Skeletal muscle tissue (tissue), 4 donors: Measurements from ENCODE around the gene TC2N. TPM values are rescaled to one million over a fixed set of nuclear protein-coding genes. Genes with fewer than 3 reads are reported as not detected.
"Not testable (repeated sequence)": the region's sequence is repeated elsewhere in the genome, so short reads cannot be mapped to it uniquely, and the experiment has no call there.

Experiments
- H3K27ac ChIP-seq: one replicate; pipeline ENCODE4 v1.7.0; 2013; ENCODE audit warnings: mild to moderate bottlenecking, low read depth, low read length, inconsistent platforms
- H3K27me3 ChIP-seq, 3 donors: one replicate each; pipeline ENCODE4 v1.7.0; 2013; ENCODE audit warnings: low read length in 3 of 3; ENCODE audit not compliant: control insufficient read depth in 3 of 3, insufficient read depth in 3 of 3
- H3K36me3 ChIP-seq, 3 donors: one replicate each; pipeline ENCODE4 v1.7.0; 2013; ENCODE audit warnings: low read length in 3 of 3; ENCODE audit not compliant: control insufficient read depth in 3 of 3, insufficient read depth in 3 of 3
- H3K4me1 ChIP-seq, 3 donors: one replicate each; pipeline ENCODE4 v1.7.0; 2013; ENCODE audit warnings: low read length in 3 of 3, mild to moderate bottlenecking in 3 of 3; ENCODE audit not compliant: control insufficient read depth in 3 of 3, insufficient read depth in 3 of 3
- H3K4me3 ChIP-seq, 3 donors: one replicate each; pipeline ENCODE4 v1.7.0; 2013; ENCODE audit warnings: low read length in 3 of 3
- H3K9ac ChIP-seq, 3 donors: one replicate each; pipeline ENCODE4 v1.7.0; 2013; ENCODE audit warnings: low read length in 3 of 3, mild to moderate bottlenecking in 3 of 3, moderate library complexity in 2 of 3, low read depth in 1 of 3
- H3K9me3 ChIP-seq, 3 donors: one replicate each; pipeline ENCODE4 v1.7.0; 2013; ENCODE audit warnings: low read length in 3 of 3; ENCODE audit not compliant: control insufficient read depth in 3 of 3
- total RNA-seq: library from RNA; depleted of rRNA; stranded (reverse); fragments of >200 nt; gene quantifications from one replicate; pipeline ENCODE4 v1.2.3, GENCODE V29; 2014
- donor health status: Osteomylitis.

Gene TC2N
- total RNA-seq, 1 donor from 2014 or later = 5.7 TPM

DNA sequence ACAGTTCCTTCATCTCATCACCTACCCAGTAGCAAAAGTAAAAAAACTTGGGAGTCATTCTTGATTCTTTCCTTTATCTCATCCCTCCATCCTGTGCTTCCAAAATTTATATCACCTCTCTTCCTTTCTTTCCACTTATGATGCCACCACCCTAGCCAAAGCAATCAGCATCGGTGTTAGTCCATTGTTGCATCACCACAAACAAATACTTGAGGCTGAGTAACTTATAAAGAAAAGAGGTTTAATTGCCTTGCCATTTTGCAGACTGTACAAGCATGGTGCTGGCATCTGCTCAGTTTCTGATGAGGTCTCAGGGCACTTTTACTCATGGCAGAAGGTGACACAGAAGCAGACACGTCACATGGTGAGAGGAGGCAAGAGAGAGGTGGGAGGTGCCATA, 115.6 kb downstream of the TC2N start:
- no peak overlapping the region for H3K27ac ChIP-seq

DNA sequence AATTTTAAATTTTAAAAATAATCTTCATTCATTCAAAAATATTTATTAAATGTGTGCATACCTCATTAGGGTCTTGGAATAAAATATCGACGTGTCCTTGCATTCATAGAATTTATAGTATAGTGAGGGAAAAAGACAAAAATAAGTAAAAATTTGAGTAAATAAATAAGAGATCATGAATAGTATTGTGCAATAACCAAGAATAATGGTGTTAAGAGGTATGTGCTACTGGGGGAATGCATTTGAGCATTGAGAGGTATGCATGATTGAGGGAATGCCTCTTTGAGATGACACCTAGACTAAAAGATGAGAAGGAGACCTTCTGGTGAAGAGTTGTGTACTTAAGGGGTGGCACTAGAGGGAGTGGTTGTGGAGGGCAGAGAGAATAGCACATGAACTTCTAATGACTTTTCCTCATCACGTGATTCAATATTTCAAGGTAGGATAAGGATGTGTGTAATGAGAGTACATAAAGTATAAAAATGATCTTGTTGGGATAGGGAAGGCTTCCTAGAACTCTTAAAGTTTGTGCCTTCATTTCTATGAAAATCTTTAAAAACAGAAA, 116.6 kb downstream of the TC2N start:
- H3K27me3 ChIP-seq = no peaks in the 10 kb centered on the region
- no peaks in the 10 kb centered on the region for H3K9me3 ChIP-seq
- H3K27ac ChIP-seq = no peak overlapping the region
- no peak overlapping the region for H3K9ac ChIP-seq
- H3K4me3 ChIP-seq = no peak overlapping the region
- H3K36me3 ChIP-seq = no peaks in the 10 kb centered on the region
- no peaks in the 10 kb centered on the region for H3K4me1 ChIP-seq

More for the DNA sequence above, 115.6 kb downstream of the TC2N start:
- Histone ChIP-seq H3K27me3 (no peaks in the 10 kb centered on the region), H3K9ac (no peak overlapping the region), H3K9me3 (no peaks in the 10 kb centered on the region), H3K4me1 (no peaks in the 10 kb centered on the region), H3K36me3 (no peaks in the 10 kb centered on the region), H3K4me3 (no peak overlapping the region)

GRCh38 chr14:91749868-91750267, 117.5 kb downstream of the TC2N start:
- no peaks in the 10 kb centered on the region for H3K4me1 ChIP-seq

GRCh38 chr14:91748049-91748448, 119.3 kb downstream of the TC2N start:
- Histone ChIP-seq H3K27me3 (no peaks in the 10 kb centered on the region), H3K36me3 (no peaks in the 10 kb centered on the region), H3K9me3 (no peaks in the 10 kb centered on the region), H3K4me3 (no peak overlapping the region), H3K27ac (no peak overlapping the region), H3K4me1 (no peaks in the 10 kb centered on the region), H3K9ac (no peak overlapping the region)

More at GRCh38 chr14:91749868-91750267, 117.5 kb downstream of the TC2N start:
- Histone ChIP-seq H3K9ac (no peak overlapping the region), H3K27ac (no peak overlapping the region), H3K27me3 (no peaks in the 10 kb centered on the region), H3K4me3 (no peak overlapping the region), H3K9me3 (no peaks in the 10 kb centered on the region), H3K36me3 (no peaks in the 10 kb centered on the region)

GRCh38 chr14:91745344-91745743, 122.0 kb downstream of the TC2N start:
- Histone ChIP-seq H3K4me3 (no peak overlapping the region), H3K27ac (no peak overlapping the region), H3K36me3 (no peaks in the 10 kb centered on the region), H3K9ac (no peak overlapping the region), H3K4me1 (no peaks in the 10 kb centered on the region), H3K9me3 (no peaks in the 10 kb centered on the region), H3K27me3 (no peaks in the 10 kb centered on the region)

DNA sequence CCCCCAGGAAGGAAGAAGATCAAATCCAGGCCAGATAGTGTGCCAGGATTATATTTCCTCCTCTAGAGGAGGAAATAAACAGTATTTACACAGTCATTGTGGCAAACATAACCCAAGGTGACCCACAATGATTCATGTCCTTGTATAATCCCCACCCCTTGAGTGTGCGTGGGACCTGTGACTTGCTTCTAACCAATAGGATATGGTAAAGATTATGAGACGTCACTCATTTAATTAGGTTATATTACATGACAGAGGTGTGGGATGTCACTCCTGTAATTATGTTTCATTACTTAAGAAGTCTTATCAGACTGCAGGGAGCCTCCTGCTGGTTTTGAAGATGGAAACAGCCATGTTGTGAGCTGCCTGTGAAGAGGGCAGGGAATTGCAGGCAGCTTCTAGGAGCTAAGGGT, 123.3 kb downstream of the TC2N start:
- Histone ChIP-seq H3K27me3 (no peaks in the 10 kb centered on the region), H3K4me3 (no peak overlapping the region), H3K4me1 (no peaks in the 10 kb centered on the region), H3K9ac (no peak overlapping the region), H3K36me3 (no peaks in the 10 kb centered on the region), H3K27ac (no peak overlapping the region), H3K9me3 (no peaks in the 10 kb centered on the region)

GRCh38 chr14:91743305-91743653, 124.1 kb downstream of the TC2N start:
- no peaks in the 10 kb centered on the region for H3K9me3 ChIP-seq
- H3K4me3 ChIP-seq = no peak overlapping the region
- no peaks in the 10 kb centered on the region for H3K4me1 ChIP-seq
- no peak overlapping the region for H3K9ac ChIP-seq
- H3K27ac ChIP-seq = no peak overlapping the region
- no peaks in the 10 kb centered on the region for H3K36me3 ChIP-seq
- no peaks in the 10 kb centered on the region for H3K27me3 ChIP-seq

DNA sequence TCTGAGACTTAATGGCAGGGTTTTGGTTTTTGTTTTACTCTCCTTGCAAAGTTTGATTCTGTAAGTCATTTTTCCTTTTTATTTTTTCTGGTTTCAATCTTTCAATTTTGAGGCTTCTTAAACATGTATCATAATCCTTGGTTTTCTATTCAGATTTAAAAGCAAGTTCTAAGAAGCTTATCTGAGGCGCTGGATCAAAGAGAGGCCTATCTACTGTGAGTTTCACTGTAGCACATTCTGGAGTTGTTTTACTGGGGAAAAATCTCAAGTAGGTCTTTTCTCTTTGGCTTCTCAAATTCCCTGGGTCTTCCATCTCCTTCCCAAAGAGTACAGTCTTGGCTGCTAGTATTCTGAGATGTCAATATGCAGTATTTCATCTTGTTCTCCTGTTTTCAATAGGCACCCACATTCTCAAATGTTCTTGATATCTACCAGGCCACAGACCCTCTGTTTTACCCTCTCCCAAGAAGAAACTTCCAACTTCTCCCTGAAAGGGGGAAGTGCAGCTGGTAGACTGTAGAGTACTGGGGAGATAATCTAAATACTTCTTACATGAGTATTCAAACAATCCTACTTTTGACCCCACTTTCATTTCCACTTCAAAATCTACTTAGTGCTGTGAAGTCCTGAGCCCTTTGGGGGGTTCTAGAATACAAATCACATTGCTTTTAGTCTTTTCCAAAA, 124.6 kb downstream of the TC2N start:
- Histone ChIP-seq H3K27me3 (no peaks in the 10 kb centered on the region), H3K4me1 (no peaks in the 10 kb centered on the region), H3K27ac (no peak overlapping the region), H3K9me3 (no peaks in the 10 kb centered on the region), H3K9ac (no peak overlapping the region), H3K36me3 (no peaks in the 10 kb centered on the region), H3K4me3 (no peak overlapping the region)

GRCh38 chr14:91739867-91740266, 127.5 kb downstream of the TC2N start:
- not testable (repeated sequence) for H3K27ac ChIP-seq, H3K4me3 ChIP-seq, H3K36me3 ChIP-seq, H3K27me3 ChIP-seq, H3K4me1 ChIP-seq, H3K9me3 ChIP-seq, H3K9ac ChIP-seq

DNA sequence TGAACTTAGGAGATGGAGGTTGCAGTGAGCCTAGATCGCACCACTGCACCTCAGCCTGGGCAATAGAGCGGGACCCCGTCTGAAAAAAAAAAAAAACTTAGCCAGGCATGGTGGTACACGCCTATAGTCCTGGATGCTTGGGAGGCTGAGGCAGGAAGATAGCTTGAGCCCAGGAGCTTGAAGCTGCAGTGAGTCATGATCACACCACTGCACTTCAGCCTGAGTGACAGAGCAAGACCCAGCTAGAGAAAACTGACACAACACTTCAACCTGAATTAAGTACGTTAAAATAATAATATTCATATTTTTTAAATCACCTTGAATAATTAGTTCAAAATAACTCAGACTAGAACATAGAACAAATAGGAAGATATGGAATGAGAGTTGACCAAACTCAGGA, 129.7 kb downstream of the TC2N start:
- no peak overlapping the region for H3K4me3 ChIP-seq
- no peaks in the 10 kb centered on the region for H3K27me3 ChIP-seq
- H3K9ac ChIP-seq = no peak overlapping the region
- no peaks in the 10 kb centered on the region for H3K36me3 ChIP-seq
- H3K4me1 ChIP-seq = no peaks in the 10 kb centered on the region
- H3K9me3 ChIP-seq = no peaks in the 10 kb centered on the region
- no peak overlapping the region for H3K27ac ChIP-seq
